ENCODE results near the gene ARL16. TPM values are rescaled to one million over a fixed set of nuclear protein-coding genes. Genes with fewer than 3 reads are reported as not detected.

Gene ARL16
- total and polyA plus RNA-seq, 12 donors: 18.5 to 105 (median 31.7) TPM

GRCh38 chr17:81631482-81631881 is 52.1 kb downstream of the ARL16 start:
- Histone ChIP-seq H3K27ac (no peak overlapping the region), H3K9me3 (replicated peaks in 1 of 3) (no peaks in the 10 kb centered on the region), H3K4me3 (no peak overlapping the region), H3K27me3 (no peaks in the 10 kb centered on the region), H3K36me3 (replicated peaks in 1 of 2) (peaks cover 0 to 33% of the 10 kb centered on the region in 2 donors), H3K4me1 (replicated peaks in 1 of 2) (peaks cover 10 to 30% of the 10 kb centered on the region in 2 donors)
- intact Hi-C loops (cut with DNase I): no loop called here
- TF ChIP-seq CTCF (IDR thresholded peaks at IDR 0.05) (no peak), POLR2A (IDR thresholded peaks at IDR 0.05) (no peak)
- DNase-seq: no peak
- 77 to 93% (median 91%) methylated on average over 7 of the region's 7 CpGs for WGBS, 4 donors

Small RNAs within 50 kb of the gene (microRNA-seq; reads per million reads assigned to microRNA genes)
- 0.45 to 2.0 (median 1.1) reads per million in 3 donors for gene MIR6786

Small RNAs within 50 kb of the gene (small RNA-seq; reads per million reads assigned to genes)
- gene MIR6786: 0.12 to 0.33 reads per million in 2 donors

Other genes starting within 250 kb of the ARL16 start
- 1,000 to 10,000 TPM in 8 of 9 donors, 100 to 1,000 TPM in 1; 842 to 6,446 (median 2,440) TPM for gene ACTG1, start 171.0 kb downstream of the ARL16 start, total RNA-seq
- gene ACTG1, start 171.0 kb downstream of the ARL16 start, polyA plus RNA-seq: 1,000 to 10,000 TPM in 2 of 3 donors, 100 to 1,000 TPM in 1; 828 to 1,140 (median 1,059) TPM
- 1 to 10 TPM in 4 of 9 donors, under 1 TPM in 5; 0.22 to 1.9 (median 0.72) TPM for gene FSCN2, start 155.4 kb downstream of the ARL16 start, total RNA-seq
- 1 to 10 TPM in 1 of 3 donors, under 1 TPM in 1, not detected in 1; 0.51 to 1.7 TPM for gene FSCN2, start 155.4 kb downstream of the ARL16 start, polyA plus RNA-seq
- 10 to 100 TPM in 8 of 9 donors, 1 to 10 TPM in 1; 8.5 to 35.1 (median 29.4) TPM for gene FAAP100, start 131.4 kb downstream of the ARL16 start, total RNA-seq
- 10 to 100 TPM in 2 of 3 donors, 1 to 10 TPM in 1; 2.5 to 89.0 (median 41.0) TPM for gene FAAP100, start 131.4 kb downstream of the ARL16 start, polyA plus RNA-seq
- gene NPLOC4, start 46.7 kb downstream of the ARL16 start, total RNA-seq: 100 to 1,000 TPM in 3 of 9 donors, 10 to 100 TPM in 6; 62.3 to 140 (median 80.9) TPM
- gene NPLOC4, start 46.7 kb downstream of the ARL16 start, polyA plus RNA-seq: 100 to 1,000 TPM in 1 of 3 donors, 10 to 100 TPM in 2; 41.7 to 115 (median 52.5) TPM
- 1 to 10 TPM in 7 of 9 donors, under 1 TPM in 2; 0.18 to 5.9 (median 2.1) TPM for gene TSPAN10, start 46.6 kb downstream of the ARL16 start, total RNA-seq
- 1 to 10 TPM in 2 of 3 donors, under 1 TPM in 1; 0.27 to 3.9 (median 2.2) TPM for gene TSPAN10, start 46.6 kb downstream of the ARL16 start, polyA plus RNA-seq
- 1 to 10 TPM in 5 of 9 donors, under 1 TPM in 1, not detected in 3; 0.35 to 2.3 (median 1.7) TPM for gene PDE6G, start 27.3 kb downstream of the ARL16 start, total RNA-seq
- gene PDE6G, start 27.3 kb downstream of the ARL16 start, polyA plus RNA-seq: 1 to 10 TPM; 1.2 to 5.9 (median 2.6) TPM
- 10 to 100 TPM; 30.9 to 67.0 (median 50.2) TPM for gene OXLD1, start 17.2 kb downstream of the ARL16 start, total RNA-seq
- 100 to 1,000 TPM in 2 of 3 donors, 1 to 10 TPM in 1; 3.7 to 166 (median 120) TPM for gene OXLD1, start 17.2 kb downstream of the ARL16 start, polyA plus RNA-seq
- gene CCDC137, start 17.1 kb downstream of the ARL16 start, total RNA-seq: 10 to 100 TPM in 8 of 9 donors, 1 to 10 TPM in 1; 7.5 to 23.5 (median 15.6) TPM
- 10 to 100 TPM; 12.6 to 46.0 (median 15.0) TPM for gene CCDC137, start 17.1 kb downstream of the ARL16 start, polyA plus RNA-seq
- 100 to 1,000 TPM in 3 of 9 donors, 10 to 100 TPM in 6; 51.7 to 167 (median 95.4) TPM for gene HGS, start 214 bp upstream of the ARL16 start, total RNA-seq
- gene HGS, start 214 bp upstream of the ARL16 start, polyA plus RNA-seq: 100 to 1,000 TPM; 130 to 384 (median 300) TPM
- gene MRPL12, start 19.6 kb upstream of the ARL16 start, total RNA-seq: 10 to 100 TPM; 24.0 to 98.8 (median 85.2) TPM
- gene MRPL12, start 19.6 kb upstream of the ARL16 start, polyA plus RNA-seq: 100 to 1,000 TPM in 2 of 3 donors, 10 to 100 TPM in 1; 60.7 to 159 (median 141) TPM
- 10 to 100 TPM in 8 of 9 donors, 1 to 10 TPM in 1; 8.8 to 36.1 (median 19.6) TPM for gene SLC25A10, start 28.5 kb upstream of the ARL16 start, total RNA-seq
- gene SLC25A10, start 28.5 kb upstream of the ARL16 start, polyA plus RNA-seq: 10 to 100 TPM in 2 of 3 donors, 1 to 10 TPM in 1; 3.5 to 33.1 (median 29.2) TPM
- gene GCGR, start 120.4 kb upstream of the ARL16 start, total RNA-seq: 1 to 10 TPM in 3 of 9 donors, under 1 TPM in 3, not detected in 3; 0.11 to 2.9 (median 1.2) TPM
- gene GCGR, start 120.4 kb upstream of the ARL16 start, polyA plus RNA-seq: 10 to 100 TPM in 1 of 3 donors, 1 to 10 TPM in 1, under 1 TPM in 1; 0.29 to 48.7 (median 4.1) TPM
- gene MCRIP1, start 149.5 kb upstream of the ARL16 start, total RNA-seq: 100 to 1,000 TPM in 2 of 9 donors, 10 to 100 TPM in 7; 63.5 to 115 (median 82.5) TPM
- gene MCRIP1, start 149.5 kb upstream of the ARL16 start, polyA plus RNA-seq: 100 to 1,000 TPM in 2 of 3 donors, 1 to 10 TPM in 1; 5.0 to 248 (median 144) TPM
- gene PPP1R27, start 151.3 kb upstream of the ARL16 start, total RNA-seq: under 1 TPM in 3 of 9 donors, not detected in 6; 0.11 to 0.92 (median 0.46) TPM
- 1 to 10 TPM in 2 of 3 donors, under 1 TPM in 1; 0.22 to 3.1 (median 2.6) TPM for gene PPP1R27, start 151.3 kb upstream of the ARL16 start, polyA plus RNA-seq
- 1,000 to 10,000 TPM in 5 of 9 donors, 100 to 1,000 TPM in 4; 583 to 2,018 (median 1,095) TPM for gene P4HB, start 176.7 kb upstream of the ARL16 start, total RNA-seq
- gene P4HB, start 176.7 kb upstream of the ARL16 start, polyA plus RNA-seq: 1,000 to 10,000 TPM in 1 of 3 donors, 100 to 1,000 TPM in 2; 546 to 2,717 (median 747) TPM
- 100 to 1,000 TPM; 123 to 491 (median 203) TPM for gene ARHGDIA, start 187.5 kb upstream of the ARL16 start, total RNA-seq
- gene ARHGDIA, start 187.5 kb upstream of the ARL16 start, polyA plus RNA-seq: 100 to 1,000 TPM; 180 to 324 (median 250) TPM
- gene ALYREF, start 207.8 kb upstream of the ARL16 start, total RNA-seq: 10 to 100 TPM; 15.2 to 69.3 (median 45.1) TPM
- gene ALYREF, start 207.8 kb upstream of the ARL16 start, polyA plus RNA-seq: 10 to 100 TPM; 13.0 to 28.2 (median 15.2) TPM
- 100 to 1,000 TPM; 102 to 226 (median 134) TPM for gene ANAPC11, start 207.9 kb upstream of the ARL16 start, total RNA-seq
- 100 to 1,000 TPM in 2 of 3 donors, 10 to 100 TPM in 1; 21.2 to 242 (median 112) TPM for gene ANAPC11, start 207.9 kb upstream of the ARL16 start, polyA plus RNA-seq
- gene NPB, start 218.4 kb upstream of the ARL16 start, total RNA-seq: 1 to 10 TPM in 1 of 9 donors, under 1 TPM in 4, not detected in 4; 0.18 to 2.5 (median 0.42) TPM
- under 1 TPM; 0.07 to 0.57 (median 0.24) TPM for gene NPB, start 218.4 kb upstream of the ARL16 start, polyA plus RNA-seq
- 10 to 100 TPM; 19.8 to 31.6 (median 29.0) TPM for gene PCYT2, start 227.6 kb upstream of the ARL16 start, total RNA-seq
- gene PCYT2, start 227.6 kb upstream of the ARL16 start, polyA plus RNA-seq: 10 to 100 TPM; 32.5 to 41.2 (median 37.5) TPM
- gene SIRT7, start 234.4 kb upstream of the ARL16 start, total RNA-seq: 10 to 100 TPM; 10.4 to 25.2 (median 14.6) TPM
- 10 to 100 TPM in 2 of 3 donors, 1 to 10 TPM in 1; 4.2 to 49.8 (median 33.3) TPM for gene SIRT7, start 234.4 kb upstream of the ARL16 start, polyA plus RNA-seq
- 10 to 100 TPM; 10.5 to 44.5 (median 25.0) TPM for gene MAFG, start 243.9 kb upstream of the ARL16 start, total RNA-seq
- 10 to 100 TPM in 1 of 3 donors, 1 to 10 TPM in 2; 7.7 to 13.0 (median 8.9) TPM for gene MAFG, start 243.9 kb upstream of the ARL16 start, polyA plus RNA-seq